Karpas-422 (cell line): ENCODE results near the gene PTPRK. TPM values are rescaled to one million over a fixed set of nuclear protein-coding genes. Genes with fewer than 3 reads are reported as not detected.

ENCODE experiments used
- DNase-seq: peaks from one replicate; pipeline ENCODE4 v3.0.0-alpha.2; 2015
- H2AFZ ChIP-seq: fragments of 200-600 bp; sonication (generic); 2 replicates; pipeline ENCODE4 v1.6.1; 2014; ENCODE audit warnings: antibody characterized with exemption, low read length, mixed read lengths
- H3K27ac ChIP-seq: fragments of 200-600 bp; sonication (generic); 2 replicates; pipeline ENCODE4 v1.5.1; 2014; ENCODE audit warnings: mild to moderate bottlenecking, low read length, moderate library complexity
- H3K27me3 ChIP-seq: fragments of 200-600 bp; sonication (generic); 2 replicates; pipeline ENCODE4 v1.6.1; 2014; ENCODE audit warnings: low read length, mixed read lengths
- H3K36me3 ChIP-seq: fragments of 200-600 bp; sonication (generic); 2 replicates; pipeline ENCODE4 v1.6.1; 2014; ENCODE audit warnings: low read length, mixed read lengths; ENCODE audit not compliant: insufficient read depth
- H3K4me1 ChIP-seq: fragments of 200-600 bp; sonication (generic); 2 replicates; pipeline ENCODE4 v1.6.1; 2014; ENCODE audit warnings: mild to moderate bottlenecking, low read length, mixed read lengths
- H3K4me2 ChIP-seq: fragments of 200-600 bp; sonication (generic); 2 replicates; pipeline ENCODE4 v1.6.1; 2014; ENCODE audit warnings: low read length, low read depth, mild to moderate bottlenecking; ENCODE audit not compliant: poor library complexity, severe bottlenecking
- H3K4me3 ChIP-seq: fragments of 200-600 bp; sonication (generic); 2 replicates; pipeline ENCODE4 v1.5.1; 2014; ENCODE audit warnings: mild to moderate bottlenecking, antibody characterized with exemption, low read length, mixed read lengths
- H3K79me2 ChIP-seq: fragments of 200-600 bp; sonication (generic); 2 replicates; pipeline ENCODE4 v1.6.1; 2014; ENCODE audit warnings: mild to moderate bottlenecking, low read length, mixed read lengths
- H3K9ac ChIP-seq: fragments of 200-600 bp; sonication (generic); 2 replicates; pipeline ENCODE4 v1.6.0; 2014; ENCODE audit warnings: low read length
- H3K9me2 ChIP-seq: fragments of 200-600 bp; sonication (generic), shearing (Covaris generic); replicated peaks from 2 replicates; pipeline ENCODE4 v1.6.0; 2014; ENCODE audit warnings: mild to moderate bottlenecking, low read length, moderate library complexity; ENCODE audit not compliant: insufficient read depth
- H3K9me3 ChIP-seq: fragments of 300-700, 200-600 bp; sonication (generic); 2 replicates; pipeline ENCODE4 v1.6.1; 2014; ENCODE audit warnings: low read length, mixed read lengths
- H4K20me1 ChIP-seq: fragments of 200-600 bp; sonication (generic); 2 replicates; pipeline ENCODE4 v1.6.1; 2014; ENCODE audit warnings: mild to moderate bottlenecking, antibody characterized with exemption, low read length, low read depth; ENCODE audit not compliant: insufficient read depth
- total RNA-seq: library from RNA; depleted of rRNA; stranded (reverse); fragments of >200 nt; shearing (Covaris generic); gene quantifications from 2 replicates; pipeline ENCODE4 v1.2.3, GENCODE V29; 2014; ENCODE audit warnings: low replicate concordance

Gene PTPRK
- total RNA-seq, 1 experiment from 2014 or later = 0.04 TPM

DNA sequence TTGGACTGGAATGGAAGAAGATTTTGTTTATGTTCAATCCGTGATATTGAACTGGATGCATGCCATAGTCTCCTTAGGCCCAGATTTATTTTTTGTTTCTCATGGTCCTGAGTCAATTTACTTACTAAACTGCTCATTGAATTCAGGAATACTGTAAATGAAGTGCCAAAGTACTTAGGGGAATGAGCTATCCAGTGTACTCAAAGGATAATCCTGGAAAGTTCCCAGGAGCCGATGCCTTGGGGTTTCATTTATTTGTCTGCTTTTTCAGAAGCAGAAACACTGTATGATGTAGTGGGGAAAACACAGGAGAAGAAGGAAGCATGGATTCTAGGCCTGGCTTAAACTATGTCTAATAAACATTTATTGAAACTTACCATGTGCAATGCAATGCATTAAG, 563.4 kb downstream of the PTPRK start:
- Histone ChIP-seq H3K4me1 (no peaks in the 10 kb centered on the region), H3K27ac (no peak overlapping the region), H3K4me2 (no peak overlapping the region), H3K9me2 (no peaks in the 10 kb centered on the region), H4K20me1 (no peaks in the 10 kb centered on the region), H3K4me3 (no peak overlapping the region), H3K9me3 (no peaks in the 10 kb centered on the region; the same call in none of the 2 replicates), H3K79me2 (no peaks in the 10 kb centered on the region), H3K36me3 (no peaks in the 10 kb centered on the region), H2AFZ (no peak overlapping the region), H3K27me3 (no peaks in the 10 kb centered on the region), H3K9ac (no peak overlapping the region)
- no peak for DNase-seq

- H2AFZ ChIP-seq = no peak overlapping the region
- H3K4me1 ChIP-seq = no peaks in the 10 kb centered on the region
- no peaks in the 10 kb centered on the region for H3K27me3 ChIP-seq
- no peaks in the 10 kb centered on the region for H3K79me2 ChIP-seq
- H3K9me3 ChIP-seq = no peaks in the 10 kb centered on the region; the same call in 1 of the 2 replicates
- H4K20me1 ChIP-seq = no peaks in the 10 kb centered on the region
- no peak overlapping the region for H3K4me2 ChIP-seq
- H3K4me3 ChIP-seq = no peak overlapping the region
- H3K9ac ChIP-seq = no peak overlapping the region
- H3K9me2 ChIP-seq = no peaks in the 10 kb centered on the region
- H3K27ac ChIP-seq = no peak overlapping the region
- H3K36me3 ChIP-seq = no peaks in the 10 kb centered on the region
- DNase-seq = no peak
Observed at GRCh38 chr6:127956260-127956888, 564.0 kb downstream of the PTPRK start.

- no peaks in the 10 kb centered on the region for H3K36me3 ChIP-seq
- H3K9me2 ChIP-seq = no peaks in the 10 kb centered on the region
- H3K4me3 ChIP-seq = no peak overlapping the region
- no peaks in the 10 kb centered on the region for H3K4me1 ChIP-seq
- H2AFZ ChIP-seq = no peak overlapping the region
- H3K27ac ChIP-seq = no peak overlapping the region
- no peak overlapping the region for H3K4me2 ChIP-seq
- no peaks in the 10 kb centered on the region for H3K27me3 ChIP-seq
- H4K20me1 ChIP-seq = no peaks in the 10 kb centered on the region
- H3K9me3 ChIP-seq = no peaks in the 10 kb centered on the region
- no peaks in the 10 kb centered on the region for H3K79me2 ChIP-seq
- no peak for DNase-seq
- H3K9ac ChIP-seq = no peak overlapping the region
Observed at GRCh38 chr6:127954082-127954481, 566.3 kb downstream of the PTPRK start.

DNA sequence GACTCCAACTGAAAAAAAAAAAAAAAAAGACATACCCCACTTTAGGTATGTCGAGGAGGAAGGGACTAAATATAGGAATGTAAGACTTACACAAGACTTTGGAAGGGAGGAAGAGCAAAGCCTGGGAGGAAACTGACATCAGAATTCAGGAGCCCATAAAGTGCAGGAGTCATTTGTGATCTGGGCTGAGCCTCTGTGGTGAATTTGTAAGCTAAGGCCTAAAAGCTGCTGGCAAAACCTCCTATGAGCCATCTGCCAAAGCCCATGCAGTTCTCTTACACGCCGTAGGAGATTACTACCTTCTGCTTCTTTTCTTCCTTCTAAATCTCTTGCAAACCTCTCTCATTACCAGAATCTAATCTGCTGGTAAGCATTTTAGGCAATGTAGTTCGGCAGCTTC, 567.6 kb downstream of the PTPRK start:
- H3K9me2 ChIP-seq = no peaks in the 10 kb centered on the region
- H3K4me1 ChIP-seq = no peaks in the 10 kb centered on the region
- H3K4me2 ChIP-seq = no peak overlapping the region
- H3K9ac ChIP-seq = no peak overlapping the region
- H3K9me3 ChIP-seq = no peaks in the 10 kb centered on the region
- no peaks in the 10 kb centered on the region for H4K20me1 ChIP-seq
- H3K27ac ChIP-seq = no peak overlapping the region
- no peaks in the 10 kb centered on the region for H3K79me2 ChIP-seq
- DNase-seq = no peak
- H3K36me3 ChIP-seq = no peaks in the 10 kb centered on the region
- no peak overlapping the region for H3K4me3 ChIP-seq
- no peak overlapping the region for H2AFZ ChIP-seq
- H3K27me3 ChIP-seq = no peaks in the 10 kb centered on the region

DNA sequence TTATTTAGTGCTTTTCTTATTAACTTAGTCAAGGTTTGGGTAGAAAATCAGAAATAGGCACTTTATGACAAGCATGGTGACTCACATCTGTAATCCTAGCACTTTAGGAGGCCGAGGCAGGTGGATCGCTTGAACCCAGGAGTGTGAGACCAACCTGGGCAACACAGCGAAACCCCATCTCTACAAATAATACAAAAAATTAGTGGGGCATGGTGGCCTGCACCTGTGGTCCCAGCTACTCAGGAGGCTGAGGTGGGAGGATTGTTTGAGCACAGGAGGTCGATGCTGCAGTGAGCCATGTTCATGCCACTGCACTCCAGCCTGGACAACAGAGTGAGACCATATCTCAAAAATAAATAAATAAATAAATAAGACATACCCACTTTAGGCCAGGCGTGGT, 568.2 kb downstream of the PTPRK start:
- H3K4me3 ChIP-seq = no peak overlapping the region

GRCh38 chr6:127951172-127951917, 569.1 kb downstream of the PTPRK start:
- Histone ChIP-seq H3K36me3 (no peaks in the 10 kb centered on the region), H4K20me1 (no peaks in the 10 kb centered on the region), H3K4me1 (no peaks in the 10 kb centered on the region), H3K27ac (no peak overlapping the region), H3K27me3 (no peaks in the 10 kb centered on the region), H3K9ac (no peak overlapping the region), H3K4me2 (no peak overlapping the region), H3K79me2 (no peaks in the 10 kb centered on the region), H3K9me3 (no peaks in the 10 kb centered on the region), H3K4me3 (no peak overlapping the region), H3K9me2 (no peaks in the 10 kb centered on the region), H2AFZ (no peak overlapping the region)
- no peak for DNase-seq

More for the DNA sequence above, 568.2 kb downstream of the PTPRK start:
- Histone ChIP-seq H3K9me3 (no peaks in the 10 kb centered on the region), H3K36me3 (no peaks in the 10 kb centered on the region), H3K79me2 (no peaks in the 10 kb centered on the region), H3K4me1 (no peaks in the 10 kb centered on the region), H3K27ac (no peak overlapping the region), H4K20me1 (no peaks in the 10 kb centered on the region), H3K27me3 (no peaks in the 10 kb centered on the region), H2AFZ (no peak overlapping the region), H3K9me2 (no peaks in the 10 kb centered on the region), H3K9ac (no peak overlapping the region), H3K4me2 (no peak overlapping the region)
- no peak for DNase-seq

DNA sequence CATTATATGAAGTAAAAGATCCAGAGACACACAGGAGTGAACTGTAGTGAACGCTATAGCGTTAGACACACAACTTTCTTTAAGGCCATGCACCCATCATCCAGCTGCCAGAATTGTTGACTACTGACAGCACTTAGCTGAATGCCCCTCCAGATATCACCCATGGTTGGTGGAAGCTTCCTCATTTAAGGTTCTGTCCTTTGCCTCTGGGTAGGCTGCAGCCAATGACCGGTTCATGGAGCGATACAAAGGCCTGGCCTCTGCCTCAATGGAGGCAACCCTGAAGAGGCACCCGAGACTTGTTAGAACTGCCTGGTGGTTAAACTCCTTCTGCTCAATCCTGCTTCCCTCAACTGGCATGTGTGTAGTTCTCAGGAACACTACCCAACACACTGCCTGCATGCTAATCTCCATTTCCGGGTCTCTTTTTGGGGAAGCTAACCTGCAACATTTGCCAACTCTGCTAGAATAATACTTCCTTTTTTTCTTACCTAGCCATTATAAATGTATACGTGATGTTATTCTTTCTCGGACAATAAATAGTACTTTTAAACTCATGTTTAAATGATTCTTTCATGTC, 569.7 kb downstream of the PTPRK start:
- H3K27ac ChIP-seq = no peak overlapping the region
- H3K36me3 ChIP-seq = no peaks in the 10 kb centered on the region
- no peaks in the 10 kb centered on the region for H3K4me1 ChIP-seq
- no peak overlapping the region for H3K9ac ChIP-seq
- H3K9me3 ChIP-seq = no peaks in the 10 kb centered on the region
- H3K4me2 ChIP-seq = no peak overlapping the region
- no peak overlapping the region for H2AFZ ChIP-seq
- H3K79me2 ChIP-seq = no peaks in the 10 kb centered on the region
- no peak for DNase-seq
- H3K27me3 ChIP-seq = no peaks in the 10 kb centered on the region
- H4K20me1 ChIP-seq = no peaks in the 10 kb centered on the region
- no peaks in the 10 kb centered on the region for H3K9me2 ChIP-seq
- H3K4me3 ChIP-seq = no peak overlapping the region

DNA sequence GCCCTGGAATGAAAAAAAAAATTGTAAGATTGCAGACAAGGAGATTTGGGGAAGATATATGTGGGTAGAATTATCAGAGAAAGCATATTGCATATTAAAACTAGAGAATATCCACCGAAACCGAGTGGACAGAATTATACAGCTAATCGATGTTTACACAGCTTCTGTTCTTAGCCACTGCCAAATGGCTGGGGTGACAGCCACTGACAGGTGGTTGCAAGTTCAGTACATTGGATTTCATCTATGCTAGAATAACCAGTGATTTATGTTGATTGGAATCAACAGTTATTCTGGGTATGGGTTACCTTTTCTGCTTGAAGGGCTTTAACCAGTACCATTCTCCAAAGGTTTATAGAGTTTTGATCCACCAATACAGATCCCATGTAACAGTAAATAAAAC, 571.1 kb downstream of the PTPRK start:
- no peaks in the 10 kb centered on the region for H3K9me3 ChIP-seq
- no peak overlapping the region for H3K27ac ChIP-seq
- no peaks in the 10 kb centered on the region for H3K4me1 ChIP-seq
- no peak for DNase-seq
- H3K9me2 ChIP-seq = no peaks in the 10 kb centered on the region
- no peaks in the 10 kb centered on the region for H3K27me3 ChIP-seq
- no peaks in the 10 kb centered on the region for H3K36me3 ChIP-seq
- no peaks in the 10 kb centered on the region for H4K20me1 ChIP-seq
- H2AFZ ChIP-seq = no peak overlapping the region
- no peak overlapping the region for H3K4me2 ChIP-seq
- H3K79me2 ChIP-seq = no peaks in the 10 kb centered on the region
- no peak overlapping the region for H3K9ac ChIP-seq
- H3K4me3 ChIP-seq = no peak overlapping the region
